ENCODE data around the gene SMIM41.

DNA sequence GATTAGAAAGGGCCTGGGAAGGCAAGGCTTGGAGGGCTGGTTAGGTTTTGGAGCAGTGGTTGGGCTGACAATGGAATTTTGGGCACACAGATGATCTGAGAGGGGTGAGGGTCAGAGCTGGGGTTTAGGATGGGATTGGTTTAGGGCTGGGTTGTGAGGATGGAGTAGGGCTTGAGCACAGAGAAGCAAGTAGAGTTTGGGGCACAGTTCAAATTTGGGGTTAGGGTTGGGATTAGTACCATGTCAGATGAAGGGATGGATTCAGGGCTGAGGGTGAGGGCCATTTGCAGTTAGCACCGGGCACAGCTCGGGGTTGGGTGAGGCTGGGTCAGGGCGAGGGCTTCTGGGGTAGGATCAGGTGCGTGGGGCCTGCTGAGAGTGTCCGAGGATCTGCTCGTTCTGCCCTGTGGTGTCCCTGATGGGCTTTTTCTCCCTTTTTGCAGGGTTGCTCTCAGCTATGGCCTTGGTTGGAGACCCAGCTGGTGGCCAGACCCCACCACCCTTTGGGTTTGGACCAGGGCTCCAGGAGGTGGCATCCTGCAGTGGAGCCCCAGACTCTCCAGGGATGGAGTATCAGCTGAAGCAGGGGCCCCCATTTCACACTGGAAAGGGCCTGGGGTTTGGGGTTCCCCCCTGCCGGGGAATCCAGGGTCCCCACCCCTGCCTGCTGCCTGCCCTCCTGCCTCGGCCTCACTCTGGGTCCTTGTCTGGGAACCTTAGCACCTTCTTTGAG lies 66.8 kb downstream of the SMIM41 start:
- no peak for TF ChIP-seq CTCF (optimal IDR thresholded peaks at IDR 0.05 in 1 of 3, IDR thresholded peaks at IDR 0.05 in 1 of 3, conservative IDR thresholded peaks at IDR 0.05 in 1 of 3; ENCODE audit: extremely low read depth in 1 of 3, insufficient read depth in 2 of 3, low read length in 3 of 3)
- TF ChIP-seq EZH2 (IDR thresholded peaks at IDR 0.05; ENCODE audit: low read length): no peak

Data from keratinocyte (primary cell).